ENCODE results near the gene PPP2R3B.

The PPP2R3B gene

GRCh38 chrX:431492-432111 lies 44.9 kb upstream of the PPP2R3B start:
- Histone ChIP-seq H3K27ac (ENCODE audit: low read length) (no peak overlapping the region), H3K4me3 (ENCODE audit: low read length) (no peak overlapping the region), H4K20me1 (ENCODE audit: insufficient read depth, low read length) (no peaks in the 10 kb centered on the region), H3K36me3 (replicated peaks; ENCODE audit: low read depth, low read length) (no peaks in the 10 kb centered on the region), H3K79me2 (ENCODE audit: low read length) (no peaks in the 10 kb centered on the region), H3K9me3 (ENCODE audit: insufficient read depth, low read length) (no peaks in the 10 kb centered on the region), H3K4me2 (ENCODE audit: low read length) (no peak overlapping the region), H2AFZ (ENCODE audit: low read depth, low read length) (no peak overlapping the region), H3K27me3 (ENCODE audit: low read depth, low read length) (no peaks in the 10 kb centered on the region), H3K4me1 (ENCODE audit: low read length) (no peaks in the 10 kb centered on the region), H3K9ac (ENCODE audit: low read length) (no peak overlapping the region)
- no peak for TF ChIP-seq CTCF (IDR thresholded peaks at IDR 0.05; ENCODE audit: low read depth, low read length)
- no peak for TF ChIP-seq EZH2phosphoT487 (IDR thresholded peaks at IDR 0.05; ENCODE audit: low read depth)

- Histone ChIP-seq H3K9me3 (ENCODE audit: insufficient read depth, low read length) (no peaks in the 10 kb centered on the region), H3K4me1 (ENCODE audit: low read length) (no peaks in the 10 kb centered on the region), H3K4me3 (ENCODE audit: low read length) (no peak overlapping the region), H3K27me3 (ENCODE audit: low read depth, low read length) (no peaks in the 10 kb centered on the region), H2AFZ (ENCODE audit: low read depth, low read length) (no peak overlapping the region), H3K9ac (ENCODE audit: low read length) (no peak overlapping the region), H3K36me3 (replicated peaks; ENCODE audit: low read depth, low read length) (no peaks in the 10 kb centered on the region), H3K4me2 (ENCODE audit: low read length) (no peak overlapping the region), H3K27ac (ENCODE audit: low read length) (no peak overlapping the region), H4K20me1 (ENCODE audit: insufficient read depth, low read length) (no peaks in the 10 kb centered on the region), H3K79me2 (ENCODE audit: low read length) (no peaks in the 10 kb centered on the region)
- TF ChIP-seq EZH2phosphoT487 (IDR thresholded peaks at IDR 0.05; ENCODE audit: low read depth) (no peak), CTCF (IDR thresholded peaks at IDR 0.05; ENCODE audit: low read depth, low read length) (no peak)
Measured at GRCh38 chrX:431056-431455, 44.3 kb upstream of the PPP2R3B start.

GRCh38 chrX:429266-429825 lies 42.6 kb upstream of the PPP2R3B start:
- Histone ChIP-seq H3K27me3 (ENCODE audit: low read depth, low read length) (no peaks in the 10 kb centered on the region), H3K36me3 (replicated peaks; ENCODE audit: low read depth, low read length) (no peaks in the 10 kb centered on the region), H3K9ac (ENCODE audit: low read length) (no peak overlapping the region), H3K9me3 (ENCODE audit: insufficient read depth, low read length) (no peaks in the 10 kb centered on the region), H3K79me2 (ENCODE audit: low read length) (no peaks in the 10 kb centered on the region), H2AFZ (ENCODE audit: low read depth, low read length) (no peak overlapping the region), H3K4me2 (ENCODE audit: low read length) (no peak overlapping the region), H3K27ac (ENCODE audit: low read length) (no peak overlapping the region), H4K20me1 (ENCODE audit: insufficient read depth, low read length) (no peaks in the 10 kb centered on the region), H3K4me1 (ENCODE audit: low read length) (no peaks in the 10 kb centered on the region), H3K4me3 (ENCODE audit: low read length) (no peak overlapping the region)
- TF ChIP-seq CTCF (IDR thresholded peaks at IDR 0.05; ENCODE audit: low read depth, low read length) (no peak), EZH2phosphoT487 (IDR thresholded peaks at IDR 0.05; ENCODE audit: low read depth) (no peak)

GRCh38 chrX:427812-428725 lies 41.4 kb upstream of the PPP2R3B start:
- Histone ChIP-seq H3K4me3 (ENCODE audit: low read length) (no peak overlapping the region), H3K9ac (ENCODE audit: low read length) (no peak overlapping the region), H3K79me2 (ENCODE audit: low read length) (no peaks in the 10 kb centered on the region), H4K20me1 (ENCODE audit: insufficient read depth, low read length) (no peaks in the 10 kb centered on the region), H3K9me3 (ENCODE audit: insufficient read depth, low read length) (no peaks in the 10 kb centered on the region), H3K4me2 (ENCODE audit: low read length) (no peak overlapping the region), H3K27ac (ENCODE audit: low read length) (no peak overlapping the region), H3K4me1 (ENCODE audit: low read length) (no peaks in the 10 kb centered on the region), H3K27me3 (ENCODE audit: low read depth, low read length) (no peaks in the 10 kb centered on the region), H3K36me3 (replicated peaks; ENCODE audit: low read depth, low read length) (no peaks in the 10 kb centered on the region), H2AFZ (ENCODE audit: low read depth, low read length) (no peak overlapping the region)
- TF ChIP-seq EZH2phosphoT487 (IDR thresholded peaks at IDR 0.05; ENCODE audit: low read depth) (no peak), CTCF (IDR thresholded peaks at IDR 0.05; ENCODE audit: low read depth, low read length) (no peak)
